ENCODE measurements around the gene ZNF764. TPM values are rescaled to one million over a fixed set of nuclear protein-coding genes. Genes with fewer than 3 reads are reported as not detected.

Gene ZNF764
- polyA plus RNA-seq, 3 donors = 0.94 to 4.6 (median 1.0) TPM

DNA sequence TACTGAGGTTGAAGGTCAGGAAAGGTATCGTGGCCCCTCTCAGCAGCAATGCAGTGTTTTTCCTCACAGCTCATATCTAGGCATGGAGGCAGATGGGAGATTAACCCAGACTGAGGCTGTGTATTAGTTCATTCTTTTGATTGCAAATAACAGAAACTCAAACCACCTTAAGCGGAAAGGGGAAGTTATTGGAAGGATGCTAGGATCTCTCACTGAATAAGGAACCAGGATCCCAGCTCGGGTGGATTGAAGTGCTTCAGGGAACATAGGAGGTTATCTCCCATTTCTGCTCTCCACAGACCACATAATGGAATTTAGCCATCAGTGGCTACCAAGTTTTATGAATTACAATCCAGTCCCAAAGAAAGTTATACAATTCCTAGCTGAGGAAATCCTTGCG is 43.8 kb upstream of the ZNF764 start:
- H3K27ac Mint-ChIP-seq = peak overlapping the region in 5 of 7 donors; percentile 19 to 82 (median 56)
- DNase-seq = peak in 2 of 3 donors; percentile 61 to 64

DNA sequence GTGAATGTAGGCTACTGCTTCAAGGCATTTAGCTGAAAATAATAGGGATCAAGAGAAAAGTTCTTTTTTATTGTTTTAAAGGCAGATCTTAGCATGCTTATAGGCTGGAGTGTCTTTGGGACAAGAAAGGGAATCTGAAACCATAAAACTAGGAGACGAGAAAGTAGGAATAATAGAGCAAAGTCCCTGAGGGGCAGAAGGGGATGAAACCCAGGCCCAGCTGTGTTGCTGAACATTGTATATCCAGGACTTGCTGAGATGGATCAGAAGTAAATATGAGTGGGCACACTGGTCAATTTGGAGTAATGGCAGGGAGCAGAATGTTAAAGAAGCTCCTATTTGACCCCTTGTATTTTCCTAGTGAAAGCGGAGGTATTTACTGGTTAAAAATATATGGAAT is 42.8 kb upstream of the ZNF764 start:
- Histone ChIP-seq H4K20me1 (ENCODE audit: insufficient read depth, low read length) (peaks cover 8% of the 10 kb centered on the region), H2AFZ (ENCODE audit: insufficient read depth, low read depth, low read length, poor library complexity, severe bottlenecking) (no peak overlapping the region), H3K36me3 (replicated peaks in 1 of 2; ENCODE audit: control insufficient read depth in 1 of 2, insufficient read depth in 2 of 2, low read length in 2 of 2) (peaks cover 16 to 17% of the 10 kb centered on the region in 2 donors), H3K27ac (ENCODE audit: low read depth in 1 of 2, low read length in 2 of 2) (no peak overlapping the region), H3K9me3 (replicated peaks in 1 of 2; ENCODE audit: control insufficient read depth in 1 of 2, insufficient read depth in 1 of 2, low read length in 2 of 2) (no peaks in the 10 kb centered on the region), H3K9ac (ENCODE audit: insufficient read depth, low read length, poor library complexity, severe bottlenecking) (no peak overlapping the region), H3K4me3 (replicated peaks in 1 of 3; ENCODE audit: low read depth in 2 of 3, low read length in 3 of 3) (no peak overlapping the region), H3K27me3 (ENCODE audit: control insufficient read depth in 2 of 2, insufficient read depth in 2 of 2, low read length in 2 of 2) (no peaks in the 10 kb centered on the region), H3K79me2 (ENCODE audit: insufficient read depth, low read length) (peaks cover 17% of the 10 kb centered on the region), H3K4me2 (replicated peaks; ENCODE audit: extremely low read depth, low read length, poor library complexity, severe bottlenecking) (no peak overlapping the region), H3K4me1 (ENCODE audit: control insufficient read depth in 1 of 2, insufficient read depth in 2 of 2, low read length in 2 of 2) (peaks cover 48 to 49% of the 10 kb centered on the region in 2 donors)
- H3K27ac Mint-ChIP-seq = no peak overlapping the region
- H3K4me1 Mint-ChIP-seq = peaks cover 50% of the 10 kb centered on the region
- no peak overlapping the region for H3K4me3 Mint-ChIP-seq
- no peak for DNase-seq
- peaks cover 0 to 2% (median 0%) of the 10 kb centered on the region in 3 donors for H3K27me3 Mint-ChIP-seq (ENCODE audit: low read depth in 3 of 3)
- intact Hi-C loops (cut with micrococcal nuclease) = no loop called here
- peaks cover 22 to 26% of the 10 kb centered on the region in 2 donors for H3K36me3 Mint-ChIP-seq
- WGBS (ENCODE audit: insufficient coverage) = 100% methylated on average over 2 of the region's 2 CpGs
- H3K9me3 Mint-ChIP-seq = peaks cover 0 to 1% (median 0%) of the 10 kb centered on the region in 7 donors
- TF ChIP-seq, protein P1, sequence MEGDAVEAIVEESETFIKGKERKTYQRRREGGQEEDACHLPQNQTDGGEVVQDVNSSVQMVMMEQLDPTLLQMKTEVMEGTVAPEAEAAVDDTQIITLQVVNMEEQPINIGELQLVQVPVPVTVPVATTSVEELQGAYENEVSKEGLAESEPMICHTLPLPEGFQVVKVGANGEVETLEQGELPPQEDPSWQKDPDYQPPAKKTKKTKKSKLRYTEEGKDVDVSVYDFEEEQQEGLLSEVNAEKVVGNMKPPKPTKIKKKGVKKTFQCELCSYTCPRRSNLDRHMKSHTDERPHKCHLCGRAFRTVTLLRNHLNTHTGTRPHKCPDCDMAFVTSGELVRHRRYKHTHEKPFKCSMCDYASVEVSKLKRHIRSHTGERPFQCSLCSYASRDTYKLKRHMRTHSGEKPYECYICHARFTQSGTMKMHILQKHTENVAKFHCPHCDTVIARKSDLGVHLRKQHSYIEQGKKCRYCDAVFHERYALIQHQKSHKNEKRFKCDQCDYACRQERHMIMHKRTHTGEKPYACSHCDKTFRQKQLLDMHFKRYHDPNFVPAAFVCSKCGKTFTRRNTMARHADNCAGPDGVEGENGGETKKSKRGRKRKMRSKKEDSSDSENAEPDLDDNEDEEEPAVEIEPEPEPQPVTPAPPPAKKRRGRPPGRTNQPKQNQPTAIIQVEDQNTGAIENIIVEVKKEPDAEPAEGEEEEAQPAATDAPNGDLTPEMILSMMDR (IDR thresholded peaks at IDR 0.05) = no peak

More for the DNA sequence above, 43.8 kb upstream of the ZNF764 start:
- Histone ChIP-seq H4K20me1 (ENCODE audit: insufficient read depth, low read length) (peaks cover 8% of the 10 kb centered on the region), H3K79me2 (ENCODE audit: insufficient read depth, low read length) (peaks cover 27% of the 10 kb centered on the region), H3K9me3 (replicated peaks in 1 of 2; ENCODE audit: control insufficient read depth in 1 of 2, insufficient read depth in 1 of 2, low read length in 2 of 2) (no peaks in the 10 kb centered on the region), H3K36me3 (replicated peaks in 1 of 2; ENCODE audit: control insufficient read depth in 1 of 2, insufficient read depth in 2 of 2, low read length in 2 of 2) (peaks cover 16 to 21% of the 10 kb centered on the region in 2 donors), H3K9ac (ENCODE audit: insufficient read depth, low read length, poor library complexity, severe bottlenecking) (no peak overlapping the region), H2AFZ (ENCODE audit: insufficient read depth, low read depth, low read length, poor library complexity, severe bottlenecking) (no peak overlapping the region), H3K27ac (ENCODE audit: low read depth in 1 of 2, low read length in 2 of 2) (no peak overlapping the region), H3K4me3 (replicated peaks in 1 of 3; ENCODE audit: low read depth in 2 of 3, low read length in 3 of 3) (peak overlapping the region in 1 of 3 experiments; percentile 38), H3K27me3 (ENCODE audit: control insufficient read depth in 2 of 2, insufficient read depth in 2 of 2, low read length in 2 of 2) (no peaks in the 10 kb centered on the region), H3K4me2 (replicated peaks; ENCODE audit: extremely low read depth, low read length, poor library complexity, severe bottlenecking) (peak overlapping the region; percentile 52), H3K4me1 (ENCODE audit: control insufficient read depth in 1 of 2, insufficient read depth in 2 of 2, low read length in 2 of 2) (peaks cover 57 to 58% of the 10 kb centered on the region in 2 donors)
- TF ChIP-seq, protein P1 (IDR thresholded peaks at IDR 0.05) = no peak
- H3K4me1 Mint-ChIP-seq = peaks cover 58% of the 10 kb centered on the region
- H3K36me3 Mint-ChIP-seq = peaks cover 24 to 34% of the 10 kb centered on the region in 2 donors
- peaks cover 0 to 2% (median 0%) of the 10 kb centered on the region in 3 donors for H3K27me3 Mint-ChIP-seq (ENCODE audit: low read depth in 3 of 3)
- 83% methylated on average over 1 of the region's 4 CpGs for WGBS (ENCODE audit: insufficient coverage)
- intact Hi-C loops (cut with micrococcal nuclease) = no loop called here
- peaks cover 0 to 1% (median 0%) of the 10 kb centered on the region in 7 donors for H3K9me3 Mint-ChIP-seq
- no peak overlapping the region for H3K4me3 Mint-ChIP-seq

Data from CD14-positive monocyte (primary cell).